Vagina (tissue), 2 donors: ENCODE results near the gene AHCY. TPM values are rescaled to one million over a fixed set of nuclear protein-coding genes. Genes with fewer than 3 reads are reported as not detected.

Experiments
- DNase-seq, 2 donors: peaks; one replicate each; pipeline ENCODE4 v3.0.0-alpha.2; 2017; ENCODE audit errors: extremely low spot score in 2 of 2
- H3K27ac ChIP-seq: fragments of 200-600 bp; sonication (generic); one replicate; pipeline ENCODE4 v1.5.1; 2019
- H3K27me3 ChIP-seq: fragments of 200-600 bp; sonication (generic); one replicate; pipeline ENCODE4 v1.5.1; 2019
- H3K36me3 ChIP-seq, 2 donors: fragments of 200-600 bp; sonication (generic); one replicate each; pipeline ENCODE4 v1.5.1; 2017 to 2019
- H3K4me1 ChIP-seq: fragments of 200-600 bp; sonication (generic); one replicate; pipeline ENCODE4 v1.5.1; 2019
- H3K4me3 ChIP-seq, 2 donors: fragments of 200-600 bp; sonication (generic); 1 replicate in 1 of 2; 2 replicates in 1 of 2; pipeline ENCODE4 v1.5.1; 2016 to 2019
- H3K9me3 ChIP-seq: fragments of 200-600 bp; sonication (generic); one replicate; pipeline ENCODE4 v1.5.1; 2019
- POLR2A ChIP-seq, 2 donors: fragments of 450-650 bp; IDR thresholded peaks; one replicate each; pipeline ENCODE4 v1.6.1; 2017; ENCODE audit warnings: antibody characterized with exemption in 2 of 2, mild to moderate bottlenecking in 2 of 2, moderate library complexity in 2 of 2
- POLR2AphosphoS5 ChIP-seq, 2 donors: sonication (generic); formaldehyde crosslinking; IDR thresholded peaks; one replicate each; pipeline ENCODE4 v1.9.0; 2017; ENCODE audit warnings: antibody characterized with exemption in 2 of 2, mild to moderate bottlenecking in 2 of 2, low read depth in 1 of 2; ENCODE audit not compliant: insufficient read depth in 1 of 2
- intact Hi-C: fragments of 100-400 bp; cut with DNase I; formaldehyde crosslinking; loops from one replicate; pipeline ENCODE4 v1.15.1; 2023
- total RNA-seq: library from RNA; depleted of rRNA; stranded (reverse); fragments of >200 nt; gene quantifications from one replicate; pipeline ENCODE4 v1.2.3, GENCODE V29; 2016
- TF ChIP-seq, protein P1 (sequence below), 3 experiments: fragments of 450-650 bp in 2 of 3; fragments of 200-600 bp in 1 of 3; sonication (generic) in 1 of 3; IDR thresholded peaks; one replicate each; pipeline ENCODE4 v1.5.1; 2017 to 2019; ENCODE audit warnings: antibody characterized with exemption in 3 of 3, mild to moderate bottlenecking in 2 of 3, moderate library complexity in 2 of 3

AHCY gene
- total RNA-seq, 1 donor from 2014 or later: 98.2 TPM

GRCh38 chr20:34283844-34284243 is 19.3 kb downstream of the AHCY start:
- Histone ChIP-seq H3K4me1 (no peaks in the 10 kb centered on the region), H3K9me3 (no peaks in the 10 kb centered on the region), H3K27ac (no peak overlapping the region), H3K27me3 (no peaks in the 10 kb centered on the region), H3K4me3 (no peak overlapping the region), H3K36me3 (peaks cover 4 to 64% of the 10 kb centered on the region in 2 donors)
- intact Hi-C loops: no loop called here
- no peak for DNase-seq
- no peak for TF ChIP-seq POLR2A (IDR thresholded peaks at IDR 0.05)
- TF ChIP-seq, protein P1, sequence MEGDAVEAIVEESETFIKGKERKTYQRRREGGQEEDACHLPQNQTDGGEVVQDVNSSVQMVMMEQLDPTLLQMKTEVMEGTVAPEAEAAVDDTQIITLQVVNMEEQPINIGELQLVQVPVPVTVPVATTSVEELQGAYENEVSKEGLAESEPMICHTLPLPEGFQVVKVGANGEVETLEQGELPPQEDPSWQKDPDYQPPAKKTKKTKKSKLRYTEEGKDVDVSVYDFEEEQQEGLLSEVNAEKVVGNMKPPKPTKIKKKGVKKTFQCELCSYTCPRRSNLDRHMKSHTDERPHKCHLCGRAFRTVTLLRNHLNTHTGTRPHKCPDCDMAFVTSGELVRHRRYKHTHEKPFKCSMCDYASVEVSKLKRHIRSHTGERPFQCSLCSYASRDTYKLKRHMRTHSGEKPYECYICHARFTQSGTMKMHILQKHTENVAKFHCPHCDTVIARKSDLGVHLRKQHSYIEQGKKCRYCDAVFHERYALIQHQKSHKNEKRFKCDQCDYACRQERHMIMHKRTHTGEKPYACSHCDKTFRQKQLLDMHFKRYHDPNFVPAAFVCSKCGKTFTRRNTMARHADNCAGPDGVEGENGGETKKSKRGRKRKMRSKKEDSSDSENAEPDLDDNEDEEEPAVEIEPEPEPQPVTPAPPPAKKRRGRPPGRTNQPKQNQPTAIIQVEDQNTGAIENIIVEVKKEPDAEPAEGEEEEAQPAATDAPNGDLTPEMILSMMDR (IDR thresholded peaks at IDR 0.05): no peak
- TF ChIP-seq POLR2AphosphoS5 (IDR thresholded peaks at IDR 0.05; ENCODE audit: insufficient read depth in 1 of 2, low read depth in 1 of 2): no peak

GRCh38 chr20:34282041-34282440 is 21.1 kb downstream of the AHCY start:
- intact Hi-C loops: no loop called here
- H3K27ac ChIP-seq: no peak overlapping the region
- TF ChIP-seq POLR2A (IDR thresholded peaks at IDR 0.05) (no peak), POLR2AphosphoS5 (IDR thresholded peaks at IDR 0.05; ENCODE audit: insufficient read depth in 1 of 2, low read depth in 1 of 2) (no peak)
- TF ChIP-seq, protein P1 (IDR thresholded peaks at IDR 0.05): no peak
- peaks cover 4 to 56% of the 10 kb centered on the region in 2 donors for H3K36me3 ChIP-seq
- H3K27me3 ChIP-seq: no peaks in the 10 kb centered on the region
- H3K9me3 ChIP-seq: no peaks in the 10 kb centered on the region
- H3K4me3 ChIP-seq: no peak overlapping the region
- no peaks in the 10 kb centered on the region for H3K4me1 ChIP-seq
- no peak for DNase-seq

GRCh38 chr20:34281177-34281576 is 22.0 kb downstream of the AHCY start:
- TF ChIP-seq POLR2AphosphoS5 (IDR thresholded peaks at IDR 0.05; ENCODE audit: insufficient read depth in 1 of 2, low read depth in 1 of 2): no peak
- TF ChIP-seq, protein P1 (IDR thresholded peaks at IDR 0.05): no peak
- no peak for TF ChIP-seq POLR2A (IDR thresholded peaks at IDR 0.05)
- Histone ChIP-seq H3K4me3 (no peak overlapping the region), H3K27me3 (no peaks in the 10 kb centered on the region), H3K27ac (no peak overlapping the region), H3K36me3 (peaks cover 4 to 54% of the 10 kb centered on the region in 2 donors), H3K4me1 (no peaks in the 10 kb centered on the region), H3K9me3 (no peaks in the 10 kb centered on the region)
- DNase-seq: no peak
- intact Hi-C loops: no loop called here

DNA sequence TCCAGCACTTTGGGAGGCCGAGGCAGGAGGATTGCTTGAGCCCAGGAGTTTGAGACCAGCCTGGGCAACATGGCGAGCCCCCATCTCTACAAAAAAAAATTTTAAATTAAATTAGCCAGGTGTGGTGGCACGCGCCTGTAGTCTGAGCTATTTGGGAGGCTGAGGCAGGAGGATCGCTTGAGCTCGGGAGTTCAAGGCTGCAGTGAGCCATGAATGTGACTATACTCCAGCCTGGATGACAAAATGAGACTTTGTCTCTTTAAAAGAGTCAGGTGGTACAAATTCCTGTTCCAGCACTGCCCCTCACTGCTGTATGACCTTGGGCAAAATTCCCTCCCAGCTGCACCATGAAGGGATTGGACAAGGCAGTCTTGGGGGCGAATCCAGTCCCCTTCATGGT is 28.5 kb downstream of the AHCY start:
- TF ChIP-seq, protein P1 (IDR thresholded peaks at IDR 0.05): no peak
- no peak for TF ChIP-seq POLR2A (IDR thresholded peaks at IDR 0.05)
- no peak for TF ChIP-seq POLR2AphosphoS5 (IDR thresholded peaks at IDR 0.05; ENCODE audit: insufficient read depth in 1 of 2, low read depth in 1 of 2)
- intact Hi-C loops: no loop called here
- no peaks in the 10 kb centered on the region for H3K27me3 ChIP-seq

DNA sequence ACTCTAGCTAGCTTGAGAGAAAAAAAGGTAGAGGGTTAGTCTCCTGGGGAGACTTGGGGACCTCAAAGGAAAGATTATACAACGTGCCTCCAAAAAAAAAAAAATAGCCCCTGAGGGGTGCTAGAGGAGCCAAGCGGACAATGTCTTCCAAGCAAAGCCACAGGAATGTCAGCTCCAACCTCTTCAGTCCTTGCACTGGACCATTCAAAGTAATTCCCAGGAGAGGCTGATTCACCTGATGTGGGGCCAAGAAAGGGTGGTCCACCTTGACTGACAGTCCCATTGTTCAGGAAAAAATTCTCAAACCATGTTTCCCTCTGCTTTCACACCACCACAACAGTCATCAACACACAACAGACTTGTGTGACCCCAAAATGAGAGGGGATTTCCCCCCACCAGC is 31.2 kb downstream of the AHCY start:
- Histone ChIP-seq H3K27me3 (no peaks in the 10 kb centered on the region), H3K4me3 (no peak overlapping the region), H3K4me1 (peaks cover 9% of the 10 kb centered on the region), H3K9me3 (no peaks in the 10 kb centered on the region), H3K36me3 (no peaks in the 10 kb centered on the region), H3K27ac (no peak overlapping the region)
- no peak for DNase-seq
- intact Hi-C loops: no loop called here
- TF ChIP-seq, protein P1 (IDR thresholded peaks at IDR 0.05): no peak

More for the DNA sequence above, 28.5 kb downstream of the AHCY start:
- Histone ChIP-seq H3K27ac (no peak overlapping the region), H3K4me1 (no peaks in the 10 kb centered on the region), H3K9me3 (no peaks in the 10 kb centered on the region), H3K36me3 (no peaks in the 10 kb centered on the region), H3K4me3 (no peak overlapping the region)
- no peak for DNase-seq
